ENCODE results near the gene BGN.
A peak's percentile ranks its signal among the peaks of the same experiment; 100 is the strongest.

DNA sequence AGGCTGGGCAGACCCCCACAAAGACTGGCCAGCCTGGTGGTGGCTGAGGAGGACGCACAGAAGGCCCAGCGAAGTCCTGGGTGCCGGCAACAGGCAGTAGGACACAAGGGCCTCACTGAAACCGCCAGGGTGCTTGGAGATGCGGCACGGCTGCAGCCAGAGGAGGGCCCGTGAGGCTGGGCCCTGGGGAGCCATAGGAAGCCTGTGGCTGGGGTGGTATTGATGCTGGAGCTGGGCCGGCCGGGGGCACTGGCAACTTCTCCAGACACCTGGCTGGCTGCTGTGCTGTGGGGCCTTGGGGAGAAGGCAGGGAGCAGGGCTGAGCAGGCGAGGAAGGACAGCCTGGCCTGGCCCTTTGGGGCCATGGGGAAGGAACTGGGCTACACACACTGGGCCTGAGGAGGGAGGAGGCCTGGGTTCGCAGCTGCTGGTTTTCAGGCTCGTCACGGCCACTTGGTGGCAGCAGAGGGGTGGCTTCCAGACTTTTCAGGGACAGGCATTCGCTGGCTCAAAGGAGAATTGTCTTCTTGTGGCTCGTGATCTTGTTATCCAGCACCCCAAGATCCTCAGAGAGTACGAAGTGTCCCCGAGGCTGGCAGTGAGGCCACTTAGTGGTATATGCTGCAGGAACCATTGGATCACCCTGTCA is 59.9 kb downstream of the BGN start:
- TF ChIP-seq, protein P1, sequence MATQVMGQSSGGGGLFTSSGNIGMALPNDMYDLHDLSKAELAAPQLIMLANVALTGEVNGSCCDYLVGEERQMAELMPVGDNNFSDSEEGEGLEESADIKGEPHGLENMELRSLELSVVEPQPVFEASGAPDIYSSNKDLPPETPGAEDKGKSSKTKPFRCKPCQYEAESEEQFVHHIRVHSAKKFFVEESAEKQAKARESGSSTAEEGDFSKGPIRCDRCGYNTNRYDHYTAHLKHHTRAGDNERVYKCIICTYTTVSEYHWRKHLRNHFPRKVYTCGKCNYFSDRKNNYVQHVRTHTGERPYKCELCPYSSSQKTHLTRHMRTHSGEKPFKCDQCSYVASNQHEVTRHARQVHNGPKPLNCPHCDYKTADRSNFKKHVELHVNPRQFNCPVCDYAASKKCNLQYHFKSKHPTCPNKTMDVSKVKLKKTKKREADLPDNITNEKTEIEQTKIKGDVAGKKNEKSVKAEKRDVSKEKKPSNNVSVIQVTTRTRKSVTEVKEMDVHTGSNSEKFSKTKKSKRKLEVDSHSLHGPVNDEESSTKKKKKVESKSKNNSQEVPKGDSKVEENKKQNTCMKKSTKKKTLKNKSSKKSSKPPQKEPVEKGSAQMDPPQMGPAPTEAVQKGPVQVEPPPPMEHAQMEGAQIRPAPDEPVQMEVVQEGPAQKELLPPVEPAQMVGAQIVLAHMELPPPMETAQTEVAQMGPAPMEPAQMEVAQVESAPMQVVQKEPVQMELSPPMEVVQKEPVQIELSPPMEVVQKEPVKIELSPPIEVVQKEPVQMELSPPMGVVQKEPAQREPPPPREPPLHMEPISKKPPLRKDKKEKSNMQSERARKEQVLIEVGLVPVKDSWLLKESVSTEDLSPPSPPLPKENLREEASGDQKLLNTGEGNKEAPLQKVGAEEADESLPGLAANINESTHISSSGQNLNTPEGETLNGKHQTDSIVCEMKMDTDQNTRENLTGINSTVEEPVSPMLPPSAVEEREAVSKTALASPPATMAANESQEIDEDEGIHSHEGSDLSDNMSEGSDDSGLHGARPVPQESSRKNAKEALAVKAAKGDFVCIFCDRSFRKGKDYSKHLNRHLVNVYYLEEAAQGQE (tag by site-specific recombination; IDR thresholded peaks at IDR 0.05): no peak
- TF ChIP-seq, protein P2, sequence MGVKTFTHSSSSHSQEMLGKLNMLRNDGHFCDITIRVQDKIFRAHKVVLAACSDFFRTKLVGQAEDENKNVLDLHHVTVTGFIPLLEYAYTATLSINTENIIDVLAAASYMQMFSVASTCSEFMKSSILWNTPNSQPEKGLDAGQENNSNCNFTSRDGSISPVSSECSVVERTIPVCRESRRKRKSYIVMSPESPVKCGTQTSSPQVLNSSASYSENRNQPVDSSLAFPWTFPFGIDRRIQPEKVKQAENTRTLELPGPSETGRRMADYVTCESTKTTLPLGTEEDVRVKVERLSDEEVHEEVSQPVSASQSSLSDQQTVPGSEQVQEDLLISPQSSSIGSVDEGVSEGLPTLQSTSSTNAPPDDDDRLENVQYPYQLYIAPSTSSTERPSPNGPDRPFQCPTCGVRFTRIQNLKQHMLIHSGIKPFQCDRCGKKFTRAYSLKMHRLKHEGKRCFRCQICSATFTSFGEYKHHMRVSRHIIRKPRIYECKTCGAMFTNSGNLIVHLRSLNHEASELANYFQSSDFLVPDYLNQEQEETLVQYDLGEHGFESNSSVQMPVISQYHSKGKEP (tag by site-specific recombination; IDR thresholded peaks at IDR 0.05): no peak
- TF ChIP-seq, protein P3, sequence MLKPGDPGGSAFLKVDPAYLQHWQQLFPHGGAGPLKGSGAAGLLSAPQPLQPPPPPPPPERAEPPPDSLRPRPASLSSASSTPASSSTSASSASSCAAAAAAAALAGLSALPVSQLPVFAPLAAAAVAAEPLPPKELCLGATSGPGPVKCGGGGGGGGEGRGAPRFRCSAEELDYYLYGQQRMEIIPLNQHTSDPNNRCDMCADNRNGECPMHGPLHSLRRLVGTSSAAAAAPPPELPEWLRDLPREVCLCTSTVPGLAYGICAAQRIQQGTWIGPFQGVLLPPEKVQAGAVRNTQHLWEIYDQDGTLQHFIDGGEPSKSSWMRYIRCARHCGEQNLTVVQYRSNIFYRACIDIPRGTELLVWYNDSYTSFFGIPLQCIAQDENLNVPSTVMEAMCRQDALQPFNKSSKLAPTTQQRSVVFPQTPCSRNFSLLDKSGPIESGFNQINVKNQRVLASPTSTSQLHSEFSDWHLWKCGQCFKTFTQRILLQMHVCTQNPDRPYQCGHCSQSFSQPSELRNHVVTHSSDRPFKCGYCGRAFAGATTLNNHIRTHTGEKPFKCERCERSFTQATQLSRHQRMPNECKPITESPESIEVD (tag by site-specific recombination; IDR thresholded peaks at IDR 0.05): no peak
- TF ChIP-seq, protein P4, sequence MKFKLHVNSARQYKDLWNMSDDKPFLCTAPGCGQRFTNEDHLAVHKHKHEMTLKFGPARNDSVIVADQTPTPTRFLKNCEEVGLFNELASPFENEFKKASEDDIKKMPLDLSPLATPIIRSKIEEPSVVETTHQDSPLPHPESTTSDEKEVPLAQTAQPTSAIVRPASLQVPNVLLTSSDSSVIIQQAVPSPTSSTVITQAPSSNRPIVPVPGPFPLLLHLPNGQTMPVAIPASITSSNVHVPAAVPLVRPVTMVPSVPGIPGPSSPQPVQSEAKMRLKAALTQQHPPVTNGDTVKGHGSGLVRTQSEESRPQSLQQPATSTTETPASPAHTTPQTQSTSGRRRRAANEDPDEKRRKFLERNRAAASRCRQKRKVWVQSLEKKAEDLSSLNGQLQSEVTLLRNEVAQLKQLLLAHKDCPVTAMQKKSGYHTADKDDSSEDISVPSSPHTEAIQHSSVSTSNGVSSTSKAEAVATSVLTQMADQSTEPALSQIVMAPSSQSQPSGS (tag by site-specific recombination; IDR thresholded peaks at IDR 0.05; ENCODE audit: low read depth): no peak
- TF ChIP-seq CTCF (tag by site-specific recombination; IDR thresholded peaks at IDR 0.05): peak; percentile 78
